Left kidney (tissue), 2 donors: ENCODE data around the gene SGCD. TPM values are rescaled to one million over a fixed set of nuclear protein-coding genes. Genes with fewer than 3 reads are reported as not detected.

Source experiments
- DNase-seq: peaks from one replicate; pipeline ENCODE4 v3.0.0-alpha.2; 2013
- polyA plus RNA-seq: library from polyadenylated mRNA; unstranded; fragments of 120-200 nt; gene quantifications from one replicate; pipeline ENCODE4 v1.2.1, GENCODE V29; 2013; ENCODE audit not compliant: insufficient read length

SGCD gene
- polyA plus RNA-seq, 1 donor, result 4.0 TPM

DNA sequence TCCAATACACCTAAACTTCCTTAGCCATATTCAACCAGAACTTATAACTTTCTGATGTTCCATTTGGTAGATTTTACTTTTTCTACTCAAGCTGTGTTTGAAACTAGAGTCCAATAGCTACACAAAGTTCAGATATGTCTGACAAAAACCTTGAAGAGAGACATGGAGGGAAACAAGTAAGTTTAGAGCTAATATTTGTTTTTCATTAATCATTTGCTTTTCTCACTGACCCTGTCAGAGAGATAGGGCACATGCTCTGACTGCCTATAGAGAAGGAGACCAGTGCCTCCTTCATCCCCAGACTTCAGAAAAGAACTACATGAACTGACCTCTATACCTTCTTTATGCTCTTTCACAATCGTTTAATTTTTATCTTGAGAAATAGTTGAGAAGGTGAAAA lies 366.1 kb downstream of the SGCD start:
- DNase-seq, result no peak

DNA sequence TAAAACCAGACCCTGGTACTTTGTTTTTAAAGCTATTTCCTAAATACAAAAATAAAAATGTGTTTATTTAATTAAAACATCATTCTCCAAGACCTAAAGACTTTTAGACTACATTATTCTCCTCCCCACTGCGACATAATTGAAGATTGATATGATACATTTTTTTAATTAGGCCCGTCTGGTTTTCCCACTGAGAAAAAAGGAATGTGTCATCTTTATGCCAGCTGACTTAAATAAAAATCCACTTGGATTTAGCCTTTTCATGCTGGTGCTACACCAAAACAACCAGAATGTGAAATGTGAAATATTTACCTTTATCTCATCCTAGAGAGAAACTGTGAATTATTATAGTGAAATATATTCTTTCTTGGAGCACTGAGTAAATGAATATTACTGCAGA lies 367.6 kb downstream of the SGCD start:
- no peak for DNase-seq

DNA sequence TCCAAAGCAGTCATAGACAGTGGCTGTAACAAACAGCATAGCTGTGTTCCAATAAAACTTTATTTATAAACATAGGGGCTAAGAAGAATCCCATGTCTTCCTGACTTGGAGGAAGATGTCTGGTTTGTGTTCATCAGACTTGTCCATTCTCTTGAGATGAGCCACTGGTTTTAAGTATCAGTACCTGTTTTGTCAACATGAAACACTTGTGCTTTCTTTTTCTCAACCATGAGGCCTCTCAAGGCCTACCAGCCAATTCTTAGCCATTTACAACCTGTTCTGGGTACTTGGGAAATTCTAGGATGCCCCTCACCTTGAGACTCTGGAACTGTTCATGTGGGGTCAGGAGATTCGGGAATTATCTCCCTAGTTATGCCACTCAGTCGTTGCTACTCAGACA lies 368.8 kb downstream of the SGCD start:
- no peak for DNase-seq

DNA sequence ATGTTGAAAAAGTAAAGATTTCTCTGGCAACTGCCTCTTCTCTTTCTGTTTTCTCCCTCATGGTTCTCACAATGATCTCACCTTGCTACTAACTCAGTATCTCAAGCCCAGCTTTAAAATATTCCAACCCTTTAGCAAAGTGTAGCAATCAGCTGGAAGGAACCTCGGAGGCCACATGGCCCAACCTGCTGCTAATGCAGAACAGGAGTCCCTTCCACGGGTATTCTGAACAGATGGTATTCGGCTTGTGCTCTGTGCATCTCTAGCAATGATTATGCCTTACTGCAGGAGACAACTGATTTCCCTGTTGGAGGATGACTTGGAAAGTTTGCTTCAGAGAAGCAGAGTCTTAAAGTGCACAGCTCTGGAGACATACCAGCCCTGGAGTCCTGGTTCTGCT lies 371.4 kb downstream of the SGCD start:
- no peak for DNase-seq

DNA sequence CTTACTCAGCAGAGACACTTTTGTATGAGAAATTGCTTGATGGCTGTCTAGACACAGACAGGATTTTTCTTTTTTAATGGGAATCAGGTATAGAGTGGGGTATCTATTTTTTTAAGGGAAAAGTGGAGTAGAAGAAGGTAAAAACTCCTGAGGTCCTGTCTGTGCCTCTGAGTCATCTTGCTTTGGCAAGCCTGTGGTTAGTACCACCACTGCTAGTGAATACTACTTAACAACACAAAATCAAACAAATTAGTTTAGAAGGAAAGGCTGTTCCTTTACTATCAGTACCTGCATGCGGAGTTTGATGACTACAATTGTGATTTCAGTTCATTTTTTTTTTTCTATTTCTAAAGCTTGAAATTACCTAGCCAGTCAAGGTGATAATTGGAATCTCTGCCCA lies 372.2 kb downstream of the SGCD start:
- no peak for DNase-seq

DNA sequence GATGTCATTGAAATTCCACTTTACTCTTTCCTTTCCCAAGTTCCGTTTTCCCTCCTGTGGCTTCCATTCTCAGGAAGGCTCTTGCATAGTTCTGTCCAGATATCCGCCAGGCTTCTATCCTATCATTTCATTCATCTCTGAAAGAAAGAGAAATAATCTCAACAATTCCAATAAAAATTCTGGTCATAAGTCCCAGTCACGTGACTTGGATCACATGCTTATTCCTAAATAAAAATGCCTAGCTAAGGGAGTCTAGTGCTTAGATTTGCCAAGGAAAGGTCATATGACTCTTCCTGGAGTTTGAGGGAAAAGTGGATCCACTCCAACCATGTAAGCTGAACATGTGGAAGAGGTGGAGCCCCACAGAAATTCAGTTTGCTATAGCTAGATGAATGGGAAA lies 377.2 kb downstream of the SGCD start:
- no peak for DNase-seq

DNA sequence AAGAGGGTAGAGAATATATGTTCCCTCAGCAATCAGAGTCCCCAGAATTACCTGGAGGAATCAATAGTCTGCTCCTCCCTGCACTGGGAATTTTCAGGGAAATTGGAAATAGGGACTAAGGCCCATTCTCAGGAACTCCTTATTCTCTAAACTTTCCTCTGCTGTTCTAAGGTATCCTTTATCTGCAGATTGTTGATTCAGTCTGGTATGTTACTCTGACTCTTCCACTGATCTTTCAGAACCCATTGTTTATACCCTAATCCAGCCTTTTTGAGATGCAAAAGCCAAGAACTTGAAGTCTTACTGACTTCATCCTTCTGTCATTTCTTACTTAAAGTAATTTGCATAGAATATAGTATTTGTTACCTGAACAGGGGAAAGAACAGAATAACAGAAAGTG lies 379.7 kb downstream of the SGCD start:
- DNase-seq, result no peak

DNA sequence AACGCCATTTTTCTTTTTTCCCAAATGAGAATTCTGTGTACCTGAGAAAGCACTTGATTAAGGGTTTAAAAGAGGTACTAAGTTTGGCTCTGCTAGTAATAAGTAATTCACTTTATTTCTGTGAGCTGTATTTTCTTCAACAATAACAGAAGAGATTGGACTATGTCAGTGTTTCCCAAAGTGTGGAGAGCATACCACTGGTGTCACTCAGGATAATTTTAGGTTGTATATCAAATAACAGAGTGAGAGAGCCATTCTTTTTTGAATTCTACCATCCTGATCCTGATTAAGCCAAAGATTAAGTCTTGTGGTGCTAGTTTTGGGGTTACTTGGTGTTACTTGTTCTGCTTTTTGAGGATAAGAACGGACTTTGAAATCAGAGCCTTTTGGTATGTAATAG lies 380.8 kb downstream of the SGCD start:
- DNase-seq, result no peak

DNA sequence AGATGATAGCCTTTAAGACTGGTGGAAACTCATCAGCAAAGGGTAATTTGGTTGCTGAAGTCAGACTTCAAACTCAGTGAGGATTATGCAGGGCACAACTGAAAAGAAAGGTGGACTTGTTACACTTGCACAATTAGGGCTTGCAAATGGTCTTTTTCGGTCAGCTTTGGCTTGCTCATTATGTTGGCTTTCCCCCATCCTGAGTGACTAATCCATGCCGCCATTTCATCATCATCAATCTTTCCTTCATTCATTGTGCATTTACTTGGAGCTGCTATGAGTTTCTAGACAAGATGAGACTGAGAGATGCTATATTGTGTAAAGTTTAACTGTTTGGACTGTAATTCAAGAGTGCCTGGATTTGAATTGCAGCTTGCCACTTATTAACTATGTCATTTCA lies 388.3 kb downstream of the SGCD start:
- no peak for DNase-seq

DNA sequence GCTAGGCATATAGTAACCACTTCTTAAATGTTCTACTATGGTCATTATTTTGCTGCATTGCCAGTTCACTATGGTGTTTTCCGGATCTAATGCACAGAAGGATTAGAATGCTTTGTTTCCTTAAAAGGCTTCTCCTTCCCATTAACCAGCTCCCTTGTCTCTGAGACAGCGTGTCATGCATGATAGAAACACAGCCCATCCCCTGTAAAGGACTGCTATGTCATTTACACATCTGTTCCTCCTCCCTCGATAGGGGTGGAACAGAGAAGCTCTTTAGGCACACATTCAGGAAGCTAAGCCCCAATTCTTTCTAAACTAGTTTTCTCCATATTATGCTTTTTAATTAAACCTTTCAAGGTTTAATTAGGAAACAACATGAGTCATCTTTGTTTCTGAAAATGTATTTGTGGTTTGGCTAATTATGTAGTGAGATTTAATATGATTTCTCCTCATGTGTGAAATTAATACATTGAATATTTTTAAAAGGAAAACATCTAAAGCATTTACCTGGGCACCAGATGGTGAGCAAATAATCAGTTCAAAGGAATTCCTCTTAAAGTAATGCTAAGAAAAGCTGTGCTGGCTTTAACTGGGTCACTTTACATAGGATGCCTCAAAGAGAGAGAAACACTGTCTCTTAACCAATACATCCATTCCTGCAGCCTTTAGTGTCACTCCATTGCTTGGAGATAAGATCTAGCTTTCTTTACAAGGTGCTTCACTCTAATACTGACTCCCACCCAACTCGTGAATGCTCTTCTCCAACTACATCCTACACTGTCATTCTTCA lies 389.8 kb downstream of the SGCD start:
- DNase-seq, result no peak

DNA sequence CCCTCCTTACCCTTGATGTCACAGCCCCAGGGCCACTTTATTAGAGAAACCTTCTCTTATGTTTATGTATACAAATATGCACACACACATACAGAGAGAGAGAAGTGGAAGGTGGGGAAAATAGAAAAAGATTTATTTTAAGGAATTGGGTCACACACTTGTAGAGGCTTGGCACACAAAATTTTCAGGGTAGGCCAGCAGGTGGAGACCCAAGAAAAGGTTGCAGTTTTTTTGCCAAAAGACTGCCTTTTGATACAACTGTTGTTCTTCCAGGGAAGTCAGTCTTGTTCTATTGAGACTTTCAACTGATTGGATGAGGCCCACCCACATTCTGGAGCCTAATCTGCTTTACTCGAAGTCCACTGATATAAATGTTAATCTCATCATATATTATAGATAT lies 392.0 kb downstream of the SGCD start:
- no peak for DNase-seq

DNA sequence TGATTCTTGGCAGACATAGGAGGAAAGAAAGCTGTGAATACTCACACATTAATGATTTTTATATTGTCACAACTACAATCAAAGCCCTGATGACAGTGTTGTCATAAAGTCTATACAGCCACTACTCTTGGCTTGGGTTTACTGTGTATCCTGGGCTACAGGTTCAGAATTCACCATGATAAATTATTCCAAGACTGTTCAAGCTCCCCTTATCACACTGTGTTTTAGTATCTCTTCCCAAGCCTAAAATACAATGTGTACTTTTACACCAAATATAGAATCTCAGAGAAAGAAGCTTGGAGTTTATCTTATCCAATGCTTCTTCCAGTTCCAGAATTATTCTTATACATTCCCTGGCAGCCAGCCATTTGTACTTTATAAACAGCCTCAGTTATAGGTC lies 395.4 kb downstream of the SGCD start:
- DNase-seq, result no peak

DNA sequence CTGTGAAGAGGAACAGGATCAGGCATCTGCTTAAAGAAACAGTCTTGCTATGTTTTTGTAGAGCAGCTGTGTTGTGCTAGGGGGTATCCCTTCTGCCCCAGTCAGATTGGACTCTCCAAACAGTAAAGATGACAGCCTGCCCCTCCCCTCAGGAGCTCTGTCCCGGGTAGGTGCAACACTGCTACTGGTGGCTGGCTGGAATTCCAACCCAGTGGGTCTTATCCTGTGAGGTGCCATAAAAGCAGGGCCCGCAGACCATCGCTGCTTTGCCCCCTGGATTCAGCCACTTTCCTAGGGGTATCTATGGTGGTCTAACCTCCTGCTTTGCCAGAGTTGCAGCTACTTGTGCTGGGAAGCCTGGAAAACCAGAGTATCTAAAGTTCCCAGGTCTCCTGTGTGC lies 408.5 kb downstream of the SGCD start:
- no peak for DNase-seq

DNA sequence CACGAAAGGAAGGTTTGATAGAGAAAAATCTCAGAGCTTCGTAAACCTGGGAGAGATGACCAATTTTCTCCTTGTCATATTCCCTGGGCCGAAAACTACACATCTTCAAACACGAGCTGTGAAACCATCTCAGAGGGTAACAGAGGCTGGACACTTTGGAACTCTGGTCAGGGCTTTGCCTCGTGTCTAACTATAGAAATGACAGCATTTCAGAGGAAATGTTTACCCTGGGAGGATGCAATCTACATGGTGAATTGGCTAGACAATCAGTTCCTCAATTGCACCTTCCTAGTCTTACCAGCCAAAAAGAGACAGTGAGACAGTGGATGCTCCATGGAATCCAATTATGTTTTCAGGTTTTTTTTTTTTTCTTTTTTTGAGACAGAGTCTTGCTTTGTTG lies 414.6 kb downstream of the SGCD start:
- DNase-seq, result no peak

DNA sequence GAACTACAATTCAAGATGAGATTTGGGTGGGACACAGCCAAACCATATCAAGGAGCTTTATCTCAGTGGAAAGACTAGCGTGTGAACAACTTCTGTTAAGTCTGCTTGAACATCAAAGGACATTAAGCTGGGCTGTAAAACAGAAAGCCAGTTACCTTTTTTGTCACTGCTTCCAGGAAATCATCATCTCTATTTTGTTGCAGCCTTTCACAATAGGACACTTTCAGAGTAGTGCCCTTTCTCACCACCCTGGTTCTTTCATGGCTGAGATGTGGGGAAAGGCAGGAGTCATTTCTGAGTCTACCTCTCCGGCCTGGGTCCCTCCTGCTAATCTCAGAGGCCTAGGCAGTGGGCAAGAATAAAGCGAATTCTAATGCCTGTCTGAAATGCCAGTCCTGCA lies 426.9 kb downstream of the SGCD start:
- DNase-seq, result no peak

DNA sequence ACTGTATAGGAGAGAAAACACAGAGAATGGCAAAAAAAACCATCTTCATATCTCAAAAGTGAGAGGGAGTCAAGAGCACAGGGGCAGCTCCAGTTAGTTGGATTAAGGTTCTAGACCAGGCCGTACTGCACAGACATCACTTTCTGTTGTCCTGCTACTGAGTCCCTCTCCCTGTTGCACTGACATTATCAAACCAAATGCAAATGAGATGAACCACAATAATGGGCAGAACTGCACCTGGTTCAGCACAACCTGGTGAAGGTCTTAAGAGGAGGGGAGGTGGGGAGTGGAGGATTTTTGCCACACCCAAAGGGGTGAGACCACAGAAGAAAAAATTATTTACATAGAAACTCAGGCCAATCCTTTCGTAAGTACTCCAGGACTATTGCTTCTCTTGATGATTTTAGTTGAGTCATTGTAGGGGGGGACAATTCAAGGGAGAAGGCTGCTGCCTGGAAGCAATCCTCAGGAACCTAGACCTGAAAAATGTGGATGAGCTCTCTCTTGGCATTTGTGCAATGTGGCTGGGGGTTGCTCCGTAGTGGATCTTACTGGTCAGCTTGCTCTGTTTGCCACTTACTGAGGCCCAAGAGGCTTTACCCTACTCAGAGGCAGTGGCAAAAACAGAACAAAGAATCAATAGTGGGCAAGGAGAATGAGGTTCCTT lies 428.6 kb downstream of the SGCD start:
- DNase-seq, result no peak

DNA sequence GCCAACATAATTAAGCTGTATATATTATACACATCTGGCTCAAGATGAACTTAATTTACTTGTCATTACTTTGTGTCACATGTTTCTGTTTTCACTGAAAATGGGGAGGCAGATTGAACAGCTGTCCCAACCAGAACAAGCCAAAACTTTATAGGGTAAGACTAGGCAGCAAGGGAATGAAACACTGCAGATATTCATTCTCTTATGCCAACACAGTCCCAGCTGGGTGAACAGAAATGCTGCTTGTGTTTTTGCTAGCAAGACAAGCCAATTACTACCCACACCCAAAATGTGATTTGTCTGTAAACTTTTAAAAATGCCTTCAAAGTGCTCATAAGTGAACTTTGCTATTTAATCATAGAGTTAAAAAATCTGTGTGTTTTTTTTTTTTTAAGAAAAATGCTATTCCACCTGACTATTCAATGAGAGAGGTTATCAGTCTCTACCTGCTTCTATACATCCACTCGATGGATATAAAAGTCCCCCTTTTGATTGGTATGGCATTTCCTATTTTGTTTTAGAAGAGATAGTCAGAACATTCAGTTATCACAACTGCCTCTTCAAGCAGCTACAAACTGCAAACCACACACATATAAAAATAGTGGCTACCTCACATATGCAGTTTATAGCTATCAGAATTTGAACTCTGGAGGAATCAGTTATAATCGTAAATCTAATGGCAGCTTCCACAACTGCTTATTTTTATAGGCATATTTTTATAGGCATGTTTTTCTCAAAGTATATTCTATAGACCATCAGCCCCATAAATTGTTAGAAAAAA lies 431.2 kb downstream of the SGCD start:
- DNase-seq, result no peak

DNA sequence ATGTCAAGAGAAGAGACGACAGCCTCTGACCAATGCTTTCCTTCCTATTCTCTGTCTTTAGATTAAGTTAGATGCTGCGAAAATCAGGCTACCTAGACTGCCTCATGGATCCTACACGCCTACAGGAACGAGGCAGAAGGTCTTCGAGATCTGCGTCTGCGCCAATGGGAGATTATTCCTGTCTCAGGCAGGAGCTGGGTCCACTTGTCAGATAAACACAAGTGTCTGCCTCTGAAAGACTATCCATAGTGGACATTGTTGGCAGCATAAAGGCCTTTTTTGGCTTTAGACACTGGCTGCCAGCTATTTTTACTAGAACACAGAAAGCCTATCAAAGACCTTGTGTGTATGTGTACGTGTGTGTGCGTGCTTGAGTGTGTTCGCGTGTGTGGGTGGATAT lies 432.2 kb downstream of the SGCD start:
- DNase-seq, result no peak

DNA sequence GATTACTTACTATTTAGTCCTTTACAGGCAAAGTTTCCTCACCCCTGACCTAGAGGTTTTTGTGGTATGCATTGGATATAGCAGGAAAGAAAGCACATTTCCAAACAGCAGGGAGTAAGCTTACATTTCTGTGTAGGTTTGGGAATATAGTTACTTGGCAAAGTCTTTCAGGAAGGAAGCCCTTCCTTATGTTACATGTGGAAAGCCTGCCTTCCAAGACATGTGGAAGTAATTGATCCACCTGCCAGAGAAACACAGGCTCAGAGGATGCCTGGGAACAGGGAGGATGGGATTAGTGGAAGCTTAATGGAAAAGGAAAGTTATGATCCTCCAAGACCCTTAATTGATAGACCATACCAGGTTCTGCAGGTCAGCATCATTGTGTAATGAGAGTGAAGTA lies 435.8 kb downstream of the SGCD start:
- no peak for DNase-seq

DNA sequence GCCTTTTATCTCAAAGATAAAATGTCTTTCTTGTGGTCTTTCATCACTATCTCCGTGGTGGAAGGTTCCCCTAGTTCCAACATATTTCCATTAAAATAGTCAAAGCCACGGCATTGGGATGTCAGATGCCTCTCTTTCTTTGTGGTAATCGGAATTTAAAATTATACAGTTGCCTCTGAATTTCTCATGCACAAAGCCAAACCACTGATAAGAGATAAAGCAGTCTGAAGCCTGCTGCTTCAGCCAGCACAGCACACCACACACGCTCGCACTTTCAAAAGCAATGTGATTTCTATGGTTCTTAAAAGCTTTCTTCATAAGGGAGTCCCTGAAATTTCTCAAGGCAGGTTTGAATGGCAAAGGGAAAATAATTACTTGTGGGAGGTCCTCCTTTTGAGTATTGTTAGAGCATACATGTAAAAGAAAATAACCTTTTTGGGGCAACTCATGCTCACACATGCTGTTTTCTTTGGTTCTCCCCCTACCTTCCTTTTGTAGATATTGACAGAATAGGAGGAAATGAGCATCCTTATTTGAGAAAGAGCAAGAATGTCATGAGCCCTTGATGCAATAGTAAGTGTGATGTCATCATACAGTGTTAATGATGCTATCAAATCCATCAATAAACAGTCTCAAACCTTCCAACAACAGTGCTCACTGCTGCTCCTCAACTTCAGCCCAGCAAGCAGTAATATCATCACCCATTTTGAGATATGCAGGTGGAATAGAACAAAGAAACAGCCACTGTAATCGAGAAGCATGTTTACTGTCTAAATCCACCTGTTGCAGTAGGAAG lies 437.4 kb downstream of the SGCD start:
- no peak for DNase-seq

DNA sequence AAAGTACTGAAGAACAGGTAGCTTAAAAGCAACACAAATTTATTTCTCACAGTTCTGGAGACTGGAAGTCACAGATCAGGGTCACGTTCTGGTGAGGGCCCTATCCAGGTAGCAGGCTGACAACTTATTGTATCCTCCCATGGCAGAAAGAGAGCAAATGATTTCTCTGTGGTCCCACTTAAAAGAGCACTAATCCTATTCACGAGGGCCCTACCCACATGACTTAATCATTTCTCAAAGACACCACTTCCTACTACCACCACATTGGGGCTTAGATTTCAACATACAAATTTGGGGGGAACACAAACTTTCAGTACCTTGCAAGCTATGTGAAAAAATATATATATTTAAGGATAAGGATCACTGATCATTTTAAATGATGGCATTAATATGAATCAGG lies 447.3 kb downstream of the SGCD start:
- DNase-seq, result no peak

DNA sequence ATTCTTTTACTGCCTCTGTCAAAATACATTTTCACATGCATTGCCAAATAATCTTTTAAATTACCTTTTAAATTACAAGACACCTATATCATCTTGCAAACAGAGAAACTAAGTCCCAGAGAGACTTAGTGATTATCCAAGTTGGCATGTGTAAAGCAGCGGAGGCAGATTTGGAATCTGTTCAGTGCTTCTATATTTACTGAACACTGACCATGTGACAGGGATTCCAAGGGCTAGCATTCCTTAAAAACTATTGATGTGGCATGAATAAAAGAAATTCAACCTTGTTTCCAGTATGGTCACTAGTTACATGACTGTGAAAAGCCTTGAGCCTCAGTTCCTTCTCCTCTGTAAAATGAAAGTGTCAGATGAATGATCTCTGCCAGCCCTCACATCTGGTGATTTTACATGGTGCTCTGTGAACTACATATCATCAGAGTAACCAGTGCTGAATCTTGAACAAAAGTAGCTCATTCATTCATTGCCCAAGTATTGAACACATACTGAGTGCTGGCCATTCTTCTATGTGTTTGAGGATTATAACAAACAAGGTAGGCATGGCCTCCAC lies 451.3 kb downstream of the SGCD start:
- DNase-seq, result no peak
